Lower leg skin (tissue), 4 donors: ENCODE data around the gene EPHB2. TPM values are rescaled to one million over a fixed set of nuclear protein-coding genes. Genes with fewer than 3 reads are reported as not detected.

Experiments
- DNase-seq, 2 donors: peaks; one replicate each; pipeline ENCODE4 v3.0.0-alpha.2; 2019; ENCODE audit warnings: low spot score in 2 of 2
- H3K4me3 ChIP-seq: fragments of 200-600 bp; sonication (generic); 2 replicates; pipeline ENCODE4 v1.5.1; 2017; ENCODE audit warnings: mild to moderate bottlenecking, low read depth; ENCODE audit not compliant: poor library complexity, severe bottlenecking
- CTCF ChIP-seq, 3 donors: fragments of 450-650 bp; IDR thresholded peaks; one replicate each; pipeline ENCODE4 v1.5.1; 2016; ENCODE audit warnings: antibody characterized with exemption in 3 of 3, mild to moderate bottlenecking in 3 of 3, moderate library complexity in 2 of 3
- POLR2A ChIP-seq, 2 donors: fragments of 450-650 bp; IDR thresholded peaks; one replicate each; pipeline ENCODE4 v1.6.1; 2016 to 2017; ENCODE audit warnings: antibody characterized with exemption in 2 of 2, mild to moderate bottlenecking in 1 of 2, moderate library complexity in 1 of 2
- WGBS, 2 donors: methylation state at CpG; one replicate each; pipeline ENCODE4 v1.1.5; 2018; 5-methylcytosine and 5-hydroxymethylcytosine counted together
- intact Hi-C: fragments of 100-400 bp; cut with DNase I; formaldehyde crosslinking; loops from one replicate; pipeline ENCODE4 v1.15.0; 2023; ENCODE audit warnings: low total_unique reads
- total RNA-seq, 4 donors: library from RNA; depleted of rRNA; stranded (reverse); fragments of >200 nt; gene quantifications; one replicate each; pipeline ENCODE4 v1.1.0, GENCODE V29; 2016

The EPHB2 gene
- total RNA-seq, 4 donors from 2014 or later: 0.57 to 3.1 (median 1.7) TPM

GRCh38 chr1:22727873-22728272 is 17.2 kb downstream of the EPHB2 start:
- no peak for DNase-seq
- no peak overlapping the region for H3K4me3 ChIP-seq
- WGBS, 2 donors: 91 to 96% methylated on average over 2 of the region's 2 CpGs
- intact Hi-C loops: no loop called here
- TF ChIP-seq POLR2A (IDR thresholded peaks at IDR 0.05) (no peak), CTCF (IDR thresholded peaks at IDR 0.05) (no peak)

- H3K4me3 ChIP-seq: no peak overlapping the region
- TF ChIP-seq CTCF (IDR thresholded peaks at IDR 0.05) (no peak), POLR2A (IDR thresholded peaks at IDR 0.05) (no peak)
- 87 to 88% methylated on average over 14 of the region's 14 CpGs for WGBS, 2 donors
- DNase-seq: no peak
- intact Hi-C loops: no loop called here
These were observed 18.2 kb downstream of the EPHB2 start for GRCh38 chr1:22728751-22729399.

- intact Hi-C loops: no loop called here
These were observed 18.7 kb downstream of the EPHB2 start for GRCh38 chr1:22729400-22729773.

GRCh38 chr1:22729912-22730311 is 19.3 kb downstream of the EPHB2 start:
- TF ChIP-seq POLR2A (IDR thresholded peaks at IDR 0.05): no peak
- no peak for TF ChIP-seq CTCF (IDR thresholded peaks at IDR 0.05)
- intact Hi-C loops: no loop called here
- DNase-seq: no peak
- no peak overlapping the region for H3K4me3 ChIP-seq
- 61 to 80% methylated on average over 6 to 7 of the region's 7 CpGs for WGBS, 2 donors

More at GRCh38 chr1:22729400-22729773, 18.7 kb downstream of the EPHB2 start:
- no peak for DNase-seq
- no peak for TF ChIP-seq CTCF (IDR thresholded peaks at IDR 0.05)
- no peak for TF ChIP-seq POLR2A (IDR thresholded peaks at IDR 0.05)
- H3K4me3 ChIP-seq: no peak overlapping the region
- 100% methylated on average over 1 of the region's 1 CpG for WGBS, 2 donors

- DNase-seq: no peak
- WGBS, 2 donors: 45 to 48% methylated on average over 11 to 12 of the region's 12 CpGs
- no peak overlapping the region for H3K4me3 ChIP-seq
- intact Hi-C loops: no loop called here
- TF ChIP-seq CTCF (IDR thresholded peaks at IDR 0.05) (no peak), POLR2A (IDR thresholded peaks at IDR 0.05) (no peak)
These were observed 21.5 kb downstream of the EPHB2 start for GRCh38 chr1:22731924-22732720.
